ENCODE results near the gene BOD1L1. TPM values are rescaled to one million over a fixed set of nuclear protein-coding genes. Genes with fewer than 3 reads are reported as not detected.

BOD1L1 gene
- total RNA-seq, 4 donors from 2014 or later: 30.3 to 39.8 (median 34.8) TPM

DNA sequence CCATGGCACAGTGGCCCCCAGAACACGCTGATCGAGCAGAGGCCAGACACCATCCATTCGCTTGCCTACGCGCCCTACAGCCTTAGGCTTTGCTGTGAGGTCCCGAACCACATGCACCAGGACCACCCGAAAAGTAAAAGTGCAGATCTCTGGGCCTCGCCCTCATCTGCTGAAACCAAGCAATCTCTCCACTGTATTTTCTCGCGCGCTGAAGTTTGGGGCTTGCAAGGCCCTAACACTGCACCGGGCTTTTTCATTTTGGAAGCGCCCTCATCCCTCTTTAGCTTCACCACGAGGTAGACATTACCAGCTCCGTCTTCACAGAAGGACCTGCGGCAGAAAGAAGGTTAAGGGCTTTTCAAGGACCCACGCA is 104.4 kb downstream of the BOD1L1 start:
- Histone ChIP-seq H3K9me3 (peaks cover 0 to 20% (median 18%) of the 10 kb centered on the region in 4 donors), H3K4me3 (no peak overlapping the region), H3K4me1 (peaks cover 6 to 29% (median 20%) of the 10 kb centered on the region in 4 donors), H3K27me3 (peaks cover 3 to 82% (median 54%) of the 10 kb centered on the region in 4 donors), H3K27ac (replicated peaks in 1 of 4) (no peak overlapping the region), H3K36me3 (no peaks in the 10 kb centered on the region)
- DNase-seq (ENCODE audit: extremely low spot score): no peak
- WGBS: 32% methylated on average over 10 of the region's 17 CpGs
- intact Hi-C loops (cut with DNase I): no loop called here
- TF ChIP-seq, protein P1, sequence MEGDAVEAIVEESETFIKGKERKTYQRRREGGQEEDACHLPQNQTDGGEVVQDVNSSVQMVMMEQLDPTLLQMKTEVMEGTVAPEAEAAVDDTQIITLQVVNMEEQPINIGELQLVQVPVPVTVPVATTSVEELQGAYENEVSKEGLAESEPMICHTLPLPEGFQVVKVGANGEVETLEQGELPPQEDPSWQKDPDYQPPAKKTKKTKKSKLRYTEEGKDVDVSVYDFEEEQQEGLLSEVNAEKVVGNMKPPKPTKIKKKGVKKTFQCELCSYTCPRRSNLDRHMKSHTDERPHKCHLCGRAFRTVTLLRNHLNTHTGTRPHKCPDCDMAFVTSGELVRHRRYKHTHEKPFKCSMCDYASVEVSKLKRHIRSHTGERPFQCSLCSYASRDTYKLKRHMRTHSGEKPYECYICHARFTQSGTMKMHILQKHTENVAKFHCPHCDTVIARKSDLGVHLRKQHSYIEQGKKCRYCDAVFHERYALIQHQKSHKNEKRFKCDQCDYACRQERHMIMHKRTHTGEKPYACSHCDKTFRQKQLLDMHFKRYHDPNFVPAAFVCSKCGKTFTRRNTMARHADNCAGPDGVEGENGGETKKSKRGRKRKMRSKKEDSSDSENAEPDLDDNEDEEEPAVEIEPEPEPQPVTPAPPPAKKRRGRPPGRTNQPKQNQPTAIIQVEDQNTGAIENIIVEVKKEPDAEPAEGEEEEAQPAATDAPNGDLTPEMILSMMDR (IDR thresholded peaks at IDR 0.05): no peak
- no peak for TF ChIP-seq POLR2A (IDR thresholded peaks at IDR 0.05; ENCODE audit: low read depth)
- TF ChIP-seq EP300 (IDR thresholded peaks at IDR 0.05): no peak
- TF ChIP-seq POLR2AphosphoS5 (IDR thresholded peaks at IDR 0.05): no peak

DNA sequence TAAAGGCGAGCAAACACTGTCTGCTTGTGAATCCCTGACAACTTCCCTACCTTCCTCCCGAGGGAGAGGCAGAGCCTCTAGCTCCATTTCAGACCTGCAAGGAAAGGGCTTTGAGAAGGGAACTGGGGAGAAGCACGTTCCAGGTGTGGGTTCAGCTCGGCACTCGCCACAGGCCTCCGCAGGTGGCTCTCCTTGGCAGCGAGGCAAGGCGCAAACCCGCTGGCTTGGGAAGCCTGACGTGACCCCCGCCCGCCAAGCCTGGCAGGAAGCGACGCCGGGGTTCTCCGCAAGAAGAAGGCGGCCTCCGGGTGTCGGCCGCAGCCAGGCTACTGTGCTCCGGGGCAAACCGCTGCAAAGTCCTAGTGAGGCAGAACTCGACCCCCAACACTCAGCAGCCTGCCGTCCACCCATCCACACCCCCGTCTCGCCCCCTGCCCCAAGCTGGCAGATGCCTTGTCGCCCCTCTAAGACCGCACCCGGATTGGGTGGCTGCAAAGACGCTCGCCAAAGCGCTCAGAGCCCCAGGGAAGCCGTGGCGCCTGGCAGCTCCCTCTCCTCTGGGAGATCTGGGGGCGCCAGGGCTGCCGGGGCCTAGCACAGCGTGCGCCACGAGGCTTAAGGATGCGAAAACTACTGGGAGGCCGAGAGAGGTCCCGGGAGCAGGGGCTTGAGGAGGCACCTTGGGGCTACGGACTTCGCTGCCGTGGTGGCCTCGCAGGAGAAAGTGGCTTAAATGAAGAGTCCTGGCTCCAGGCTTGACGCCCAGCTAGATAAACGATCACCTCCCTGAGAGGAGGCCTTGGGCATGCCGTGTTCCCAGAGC is 105.0 kb downstream of the BOD1L1 start:
- Histone ChIP-seq H3K36me3 (no peaks in the 10 kb centered on the region), H3K9me3 (peaks cover 0 to 20% (median 18%) of the 10 kb centered on the region in 4 donors), H3K27ac (replicated peaks in 1 of 4) (no peak overlapping the region), H3K4me3 (peak overlapping the region in 1 of 4 donors; percentile 4), H3K27me3 (peaks cover 3 to 76% (median 48%) of the 10 kb centered on the region in 4 donors), H3K4me1 (peaks cover 1 to 24% (median 14%) of the 10 kb centered on the region in 4 donors)
- no peak for TF ChIP-seq POLR2AphosphoS5 (IDR thresholded peaks at IDR 0.05)
- WGBS: 18% methylated on average over 15 of the region's 49 CpGs
- intact Hi-C loops (cut with DNase I): no loop called here
- no peak for DNase-seq (ENCODE audit: extremely low spot score)

DNA sequence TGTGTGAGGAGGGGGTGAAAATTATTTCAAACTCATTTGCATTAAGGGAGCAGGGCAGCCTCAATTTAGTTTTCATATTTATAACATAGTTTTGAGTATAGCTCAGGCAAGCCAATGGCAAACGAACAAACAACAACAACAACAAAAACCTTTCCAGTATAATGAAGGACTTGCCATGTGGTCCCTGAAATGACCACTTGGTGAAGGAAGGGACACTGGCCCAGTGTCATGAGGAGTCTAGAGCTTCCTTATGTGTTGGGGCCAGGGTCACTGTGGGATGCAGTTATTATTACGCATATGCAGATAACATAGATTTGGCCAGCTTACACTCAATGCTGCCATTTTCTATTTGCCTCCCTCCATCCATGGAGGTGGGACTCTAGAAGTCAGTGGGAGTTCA is 106.5 kb downstream of the BOD1L1 start:
- 78% methylated on average over 2 of the region's 2 CpGs for WGBS
- Histone ChIP-seq H3K27me3 (peaks cover 3 to 62% (median 39%) of the 10 kb centered on the region in 4 donors), H3K4me3 (no peak overlapping the region)

More for the DNA sequence above, 106.5 kb downstream of the BOD1L1 start:
- no peaks in the 10 kb centered on the region for H3K36me3 ChIP-seq
- no peak for DNase-seq (ENCODE audit: extremely low spot score)
- intact Hi-C loops (cut with DNase I): no loop called here
- no peak overlapping the region for H3K27ac ChIP-seq (replicated peaks in 1 of 4)
- TF ChIP-seq, protein P1 (IDR thresholded peaks at IDR 0.05): no peak
- no peak for TF ChIP-seq POLR2AphosphoS5 (IDR thresholded peaks at IDR 0.05)
- TF ChIP-seq EP300 (IDR thresholded peaks at IDR 0.05): no peak
- TF ChIP-seq POLR2A (IDR thresholded peaks at IDR 0.05; ENCODE audit: low read depth): no peak
- peaks cover 0 to 20% (median 13%) of the 10 kb centered on the region in 4 donors for H3K4me1 ChIP-seq
- H3K9me3 ChIP-seq: peaks cover 0 to 20% (median 18%) of the 10 kb centered on the region in 4 donors

Small RNA genes within 50 kb of the gene (small RNA-seq; reads per million reads assigned to genes)
- gene MIR5091: 0 to 0.83 (median 0) reads per million in 3 donors

Other genes starting within 250 kb of the BOD1L1 start
- 10 to 100 TPM; 15.9 to 22.8 (median 18.3) TPM for gene RAB28, start 143.4 kb downstream of the BOD1L1 start, total RNA-seq
- gene NKX3-2, start 83.2 kb downstream of the BOD1L1 start, total RNA-seq: 1 to 10 TPM; 1.2 to 7.0 (median 4.7) TPM

Measured in esophagus muscularis mucosa (tissue), 4 donors.